PC-3 (cell line): ENCODE results near the gene GRIN2A. TPM values are rescaled to one million over a fixed set of nuclear protein-coding genes. Genes with fewer than 3 reads are reported as not detected.
A peak's percentile ranks its signal among the peaks of the same experiment; 100 is the strongest.

Experiments used
- ATAC-seq: fragments of 200-7000 bp; cut with Tn5 transposase; 2 replicates; pipeline ENCODE4 v1.9.1; 2020; ENCODE audit warnings: mild to moderate bottlenecking, moderate library complexity
- BruUV-seq: library from RNA; stranded (reverse); fragments of 400-500 nt; replicated peaks from 2 replicates; lab custom pipeline; 2021; lab: Mats Ljungman, UMichigan
- CTCF ChIA-PET: fragments of 300-600 bp; sonication (Branson Sonifier 250); formaldehyde crosslinking; loops from one replicate; lab custom pipeline; 2022; ENCODE audit warnings: antibody characterized with exemption; lab: Charles Lee
- POLR2A ChIA-PET: fragments of 300-600 bp; sonication (Branson Sonifier 250); formaldehyde crosslinking; loops from one replicate; lab custom pipeline; 2022; ENCODE audit warnings: antibody characterized with exemption; ENCODE audit not compliant: unreplicated experiment; lab: Charles Lee
- DNase-seq: peaks from one replicate; pipeline ENCODE4 v3.0.0-alpha.2; 2015
- H2AFZ ChIP-seq: fragments of 300-600 bp; sonication (generic); 2 replicates; pipeline ENCODE4 v1.6.0; 2016; ENCODE audit warnings: antibody characterized with exemption, low read length
- H3F3A ChIP-seq: fragments of 300-600 bp; sonication (generic); one replicate; pipeline ENCODE4 v1.6.0; 2017; ENCODE audit warnings: antibody characterized with exemption, low read length, control low read depth, mild to moderate bottlenecking; ENCODE audit not compliant: unreplicated experiment
- H3K27ac ChIP-seq: fragments of 300-600 bp; sonication (generic); 2 replicates; pipeline ENCODE4 v1.5.1; 2016; ENCODE audit warnings: mild to moderate bottlenecking, low read length
- H3K27me3 ChIP-seq: fragments of 300-600 bp; sonication (generic); 2 replicates; pipeline ENCODE4 v1.6.1; 2016; ENCODE audit warnings: low read length, mixed read lengths
- H3K36me3 ChIP-seq: fragments of 300-600 bp; sonication (generic); 2 replicates; pipeline ENCODE4 v1.6.1; 2016; ENCODE audit warnings: low read depth, mixed run types, low read length, mixed read lengths
- H3K4me1 ChIP-seq: fragments of 300-600 bp; sonication (generic); 2 replicates; pipeline ENCODE4 v1.5.1; 2016; ENCODE audit warnings: low read length; ENCODE audit not compliant: insufficient read depth
- H3K4me2 ChIP-seq: fragments of 300-600 bp; sonication (generic); 2 replicates; pipeline ENCODE4 v1.6.0; 2016; ENCODE audit warnings: low read length
- H3K4me3 ChIP-seq: fragments of 300-600 bp; sonication (generic); 2 replicates; pipeline ENCODE4 v1.5.1; 2016; ENCODE audit warnings: mild to moderate bottlenecking, low read length, mixed read lengths
- H3K79me2 ChIP-seq: fragments of 300-600 bp; sonication (generic); 2 replicates; pipeline ENCODE4 v1.6.1; 2017; ENCODE audit warnings: low read length, mixed read lengths
- H3K9ac ChIP-seq: fragments of 300-600 bp; sonication (generic); 2 replicates; pipeline ENCODE4 v1.6.0; 2016; ENCODE audit warnings: mild to moderate bottlenecking, low read length
- H3K9me2 ChIP-seq: fragments of 300-600 bp; sonication (generic); replicated peaks from 2 replicates; pipeline ENCODE4 v1.6.1; 2016; ENCODE audit warnings: mixed run types, low read length, mixed read lengths
- H3K9me3 ChIP-seq: fragments of 300-600 bp; sonication (generic); 2 replicates; pipeline ENCODE4 v1.6.1; 2016; ENCODE audit warnings: low read length, mixed read lengths
- H4K20me1 ChIP-seq: fragments of 300-600 bp; sonication (generic); 2 replicates; pipeline ENCODE4 v1.6.1; 2016; ENCODE audit warnings: low read length, mixed read lengths
- CTCF ChIP-seq: fragments of 300-600 bp; sonication (generic); conservative IDR thresholded peaks from 2 replicates; pipeline ENCODE4 v1.5.1; 2017; ENCODE audit warnings: antibody characterized with exemption, low read depth, mild to moderate bottlenecking, low read length
- EZH2 ChIP-seq: fragments of 300-600 bp; sonication (generic); IDR thresholded peaks from one replicate; pipeline ENCODE4 v1.6.1; 2017; ENCODE audit warnings: antibody characterized with exemption, mild to moderate bottlenecking, low read length; ENCODE audit not compliant: unreplicated experiment
- EZH2phosphoT487 ChIP-seq: fragments of 300-600 bp; sonication (generic); IDR thresholded peaks from 2 replicates; pipeline ENCODE4 v1.6.1; 2018; ENCODE audit warnings: mild to moderate bottlenecking, antibody characterized with exemption, low read length, borderline replicate concordance
- intact Hi-C: fragments of 100-400 bp; cut with micrococcal nuclease; formaldehyde crosslinking; loops from 2 replicates; pipeline ENCODE4 v1.9.0; 2023
- total RNA-seq: library from RNA; depleted of rRNA; stranded (reverse); fragments of >200 nt; gene quantifications from 2 replicates; pipeline ENCODE4 v1.2.3, GENCODE V29; 2014

The GRIN2A gene
- total RNA-seq, 1 experiment from 2014 or later = 0.04 TPM

GRCh38 chr16:10205688-10206087 lies 23.5 kb upstream of the GRIN2A start:
- H3K9me2 ChIP-seq = no peaks in the 10 kb centered on the region
- no peak overlapping the region for H3K4me3 ChIP-seq
- H3F3A ChIP-seq = no peaks in the 10 kb centered on the region
- H3K27ac ChIP-seq = peak overlapping the region; percentile 51
- CTCF ChIA-PET = no interaction called here
- ATAC-seq (no peak), DNase-seq (peak; percentile 6)
- intact Hi-C loops = no loop called here
- H3K27me3 ChIP-seq = no peaks in the 10 kb centered on the region
- no TSS peak for BruUV-seq
- H3K36me3 ChIP-seq = no peaks in the 10 kb centered on the region
- H3K9me3 ChIP-seq = no peaks in the 10 kb centered on the region
- no peaks in the 10 kb centered on the region for H3K79me2 ChIP-seq
- H3K4me2 ChIP-seq = no peak overlapping the region
- no peak overlapping the region for H2AFZ ChIP-seq
- TF ChIP-seq EZH2 (no peak), EZH2phosphoT487 (no peak), CTCF (no peak)
- POLR2A ChIA-PET = no interaction called here
- no peaks in the 10 kb centered on the region; the same call in 1 of the 2 replicates for H3K4me1 ChIP-seq
- no peak overlapping the region for H3K9ac ChIP-seq
- no peaks in the 10 kb centered on the region for H4K20me1 ChIP-seq

- no TSS peak for BruUV-seq
- intact Hi-C loops = no loop called here
- H3K9me3 ChIP-seq = no peaks in the 10 kb centered on the region
- POLR2A ChIA-PET = no interaction called here
- ATAC-seq (no peak), DNase-seq (peak; percentile 4)
- H3K9ac ChIP-seq = no peak overlapping the region
- H2AFZ ChIP-seq = no peak overlapping the region
- no peak overlapping the region for H3K4me2 ChIP-seq
- H3K4me3 ChIP-seq = no peak overlapping the region
- H3F3A ChIP-seq = no peaks in the 10 kb centered on the region
- no peaks in the 10 kb centered on the region for H3K79me2 ChIP-seq
- CTCF ChIA-PET = no interaction called here
- no peaks in the 10 kb centered on the region for H3K9me2 ChIP-seq
- no peak for TF ChIP-seq EZH2phosphoT487
- TF ChIP-seq CTCF = peak; percentile 32; the same call in 1 of the 2 replicates
- TF ChIP-seq EZH2 = no peak
- H3K27ac ChIP-seq = no peak overlapping the region
- no peaks in the 10 kb centered on the region; the same call in 1 of the 2 replicates for H3K4me1 ChIP-seq
- H4K20me1 ChIP-seq = no peaks in the 10 kb centered on the region
- peaks cover 9% of the 10 kb centered on the region for H3K27me3 ChIP-seq
- no peaks in the 10 kb centered on the region for H3K36me3 ChIP-seq
Observed at GRCh38 chr16:10202649-10203048, 20.4 kb upstream of the GRIN2A start.

GRCh38 chr16:10200637-10201586 lies 18.7 kb upstream of the GRIN2A start:
- TF ChIP-seq EZH2 = no peak
- no peak for TF ChIP-seq CTCF
- no peak for TF ChIP-seq EZH2phosphoT487
- Histone ChIP-seq H3K27ac (no peak overlapping the region), H3K9me3 (no peaks in the 10 kb centered on the region), H3K4me2 (no peak overlapping the region), H3K27me3 (peaks cover 10% of the 10 kb centered on the region), H3K9ac (no peak overlapping the region), H4K20me1 (no peaks in the 10 kb centered on the region), H3K36me3 (no peaks in the 10 kb centered on the region), H3K79me2 (no peaks in the 10 kb centered on the region), H3K4me3 (no peak overlapping the region), H2AFZ (no peak overlapping the region), H3K4me1 (no peaks in the 10 kb centered on the region; the same call in 1 of the 2 replicates), H3F3A (no peaks in the 10 kb centered on the region), H3K9me2 (no peaks in the 10 kb centered on the region)
- POLR2A ChIA-PET = no interaction called here
- DNase-seq (no peak), ATAC-seq (no peak)
- CTCF ChIA-PET = no interaction called here
- no TSS peak for BruUV-seq
- intact Hi-C loops = no loop called here
